HG02840 (cell line): ENCODE measurements around the gene HMCES.
"Not testable (repeated sequence)": the region's sequence is repeated elsewhere in the genome, so short reads cannot be mapped to it uniquely, and the experiment has no call there.

Experiments used
- ATAC-seq: cut with Tn5 transposase; IDR thresholded peaks from one replicate; pipeline ENCODE4 v1.9.1; 2021; ENCODE audit warnings: mild to moderate bottlenecking, moderate library complexity, moderate number of reproducible peaks; ENCODE audit not compliant: unreplicated experiment, low FRiP score

HMCES gene

GRCh38 chr3:129278439-129278965 lies at the start of gene HMCES:
Gene HMCES, plus strand, starts transcription at chr3:129278870. Its CDS starts 863 bp downstream, at chr3:129279733.
- peak; percentile 39 for ATAC-seq

- no peak for ATAC-seq
Observed at GRCh38 chr3:129228891-129229585, 49.6 kb upstream of the HMCES start.

- no peak for ATAC-seq
Observed at GRCh38 chr3:129230311-129231019, 48.2 kb upstream of the HMCES start.

GRCh38 chr3:129231331-129232119 lies 47.1 kb upstream of the HMCES start:
- ATAC-seq = no peak

- peak; percentile 76 for ATAC-seq
Observed at GRCh38 chr3:129233538-129233937, 45.1 kb upstream of the HMCES start.

GRCh38 chr3:129234441-129234840 lies 44.2 kb upstream of the HMCES start:
- no peak for ATAC-seq

GRCh38 chr3:129235344-129235917 lies 43.2 kb upstream of the HMCES start:
- ATAC-seq = no peak

GRCh38 chr3:129238945-129239705 lies 39.5 kb upstream of the HMCES start:
- no peak for ATAC-seq

GRCh38 chr3:129239991-129240390 lies 38.7 kb upstream of the HMCES start:
- no peak for ATAC-seq

GRCh38 chr3:129240436-129240835 lies 38.2 kb upstream of the HMCES start:
- ATAC-seq = no peak

GRCh38 chr3:129245141-129245540 lies 33.5 kb upstream of the HMCES start:
- ATAC-seq = no peak

GRCh38 chr3:129245641-129246306 lies 32.9 kb upstream of the HMCES start:
- not testable (repeated sequence) for ATAC-seq

- ATAC-seq = no peak
Observed at GRCh38 chr3:129246636-129247035, 32.0 kb upstream of the HMCES start.

GRCh38 chr3:129248286-129248979 lies 30.2 kb upstream of the HMCES start:
- no peak for ATAC-seq

- ATAC-seq = peak; percentile 87
Observed at GRCh38 chr3:129249284-129250065, 29.2 kb upstream of the HMCES start, which contains the start of gene COPG1. Gene COPG1, plus strand, starts transcription at chr3:129249606. Its CDS starts 104 bp downstream, at chr3:129249710.

- ATAC-seq = no peak
Observed at GRCh38 chr3:129252748-129253147, 25.9 kb upstream of the HMCES start.

- no peak for ATAC-seq
Observed at GRCh38 chr3:129254536-129255230, 24.0 kb upstream of the HMCES start.
